Activated CD8-positive, alpha-beta memory T cell treated with anti-CD3 and anti-CD28 coated beads, Interleukin-2, amount 50 U/mL, for 1 hour (primary cell): ENCODE measurements around the gene ASB15.

Experiments used
- DNase-seq: peaks from one replicate; pipeline ENCODE4 v3.0.0-alpha.2; 2020; ENCODE audit errors: extremely low read depth

ASB15 gene

GRCh38 chr7:123635551-123636359, 34.1 kb downstream of the ASB15 start:
- DNase-seq = no peak

GRCh38 chr7:123637203-123637602, 35.6 kb downstream of the ASB15 start:
- no peak for DNase-seq

DNA sequence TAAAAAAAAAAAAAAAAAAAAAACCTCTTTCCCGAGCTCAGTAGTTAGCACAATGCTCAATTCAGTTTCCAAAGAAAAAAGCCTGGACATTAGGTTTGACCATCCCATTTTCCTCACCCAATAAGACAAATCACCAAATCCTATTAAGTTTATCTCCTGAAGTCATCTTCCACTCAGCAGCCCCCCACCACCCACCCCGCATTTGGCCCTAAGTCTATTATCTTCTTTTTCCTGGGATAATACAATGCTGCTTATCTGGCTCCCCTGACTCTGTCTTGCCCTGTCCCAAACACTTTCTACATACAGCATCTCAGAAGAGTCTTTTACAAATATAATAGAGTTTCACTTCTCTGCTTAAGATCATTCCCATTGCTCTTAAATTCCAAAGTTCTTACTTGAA, 36.3 kb downstream of the ASB15 start:
- no peak for DNase-seq

GRCh38 chr7:123639631-123640030, 38.0 kb downstream of the ASB15 start:
- no peak for DNase-seq

- DNase-seq = no peak
Measured at GRCh38 chr7:123640583-123640982, 39.0 kb downstream of the ASB15 start.

GRCh38 chr7:123641901-123642300, 40.3 kb downstream of the ASB15 start:
- no peak for DNase-seq

DNA sequence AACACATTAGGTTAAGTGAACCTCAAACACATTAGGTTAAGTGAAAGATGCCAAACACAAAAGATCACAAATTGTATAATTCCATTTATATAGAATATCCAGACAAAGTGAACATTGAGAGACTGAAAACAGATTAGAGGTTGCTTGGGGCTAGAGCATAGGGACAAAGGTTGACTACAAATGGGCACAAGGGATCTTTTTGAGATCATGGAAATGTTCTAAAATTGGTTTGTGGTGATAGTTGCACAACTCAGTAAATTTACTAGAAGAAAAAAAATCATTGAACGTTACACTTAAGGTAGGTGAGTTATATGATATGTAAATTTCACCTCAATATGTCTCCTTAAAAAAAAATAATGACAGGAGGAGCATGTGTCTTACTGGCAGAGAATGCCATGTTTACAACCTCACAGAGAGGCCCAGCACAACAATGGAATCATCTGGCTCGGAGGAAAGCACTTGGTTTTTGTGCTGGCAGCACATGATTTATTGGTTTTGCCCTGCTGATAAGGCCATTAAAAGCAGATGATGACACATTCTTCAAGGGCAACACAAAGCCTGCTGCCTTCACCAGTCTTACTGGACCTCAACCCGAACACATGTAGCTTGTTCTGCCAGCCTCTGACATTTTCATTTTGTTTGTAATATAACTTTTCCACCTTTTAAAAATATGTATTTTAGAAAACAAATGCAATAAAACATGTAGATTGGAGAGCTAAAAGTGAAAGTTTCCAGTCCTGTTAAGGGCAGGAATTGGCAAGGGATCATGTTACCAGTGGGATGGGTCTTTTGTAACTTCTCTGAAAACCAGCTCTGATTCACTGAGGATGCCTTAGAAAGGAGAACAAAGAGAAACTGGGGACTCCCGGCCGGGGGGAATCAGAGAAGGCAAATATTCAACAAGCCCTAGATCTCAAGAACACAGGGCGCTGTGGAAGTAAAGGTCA, 42.1 kb downstream of the ASB15 start:
- no peak for DNase-seq

DNA sequence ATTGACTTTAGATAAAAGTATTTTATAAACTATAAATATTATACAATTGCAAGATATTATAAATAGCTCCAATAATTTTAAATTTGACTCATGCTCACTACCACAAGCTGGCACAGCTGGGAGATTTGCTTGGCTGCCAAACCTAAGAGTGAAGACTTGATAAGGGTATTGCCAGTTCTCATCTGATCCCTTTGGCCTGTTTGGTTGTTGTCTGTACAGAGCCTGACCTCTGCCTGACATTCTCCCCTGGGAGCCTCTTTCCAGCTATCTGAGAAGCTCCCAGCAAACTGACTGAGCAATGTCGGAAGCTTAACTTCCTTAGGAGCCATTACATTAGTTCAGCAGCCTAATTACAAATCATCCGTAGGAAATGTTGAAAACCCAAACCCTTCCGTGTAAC, 43.9 kb downstream of the ASB15 start:
- DNase-seq = no peak

DNA sequence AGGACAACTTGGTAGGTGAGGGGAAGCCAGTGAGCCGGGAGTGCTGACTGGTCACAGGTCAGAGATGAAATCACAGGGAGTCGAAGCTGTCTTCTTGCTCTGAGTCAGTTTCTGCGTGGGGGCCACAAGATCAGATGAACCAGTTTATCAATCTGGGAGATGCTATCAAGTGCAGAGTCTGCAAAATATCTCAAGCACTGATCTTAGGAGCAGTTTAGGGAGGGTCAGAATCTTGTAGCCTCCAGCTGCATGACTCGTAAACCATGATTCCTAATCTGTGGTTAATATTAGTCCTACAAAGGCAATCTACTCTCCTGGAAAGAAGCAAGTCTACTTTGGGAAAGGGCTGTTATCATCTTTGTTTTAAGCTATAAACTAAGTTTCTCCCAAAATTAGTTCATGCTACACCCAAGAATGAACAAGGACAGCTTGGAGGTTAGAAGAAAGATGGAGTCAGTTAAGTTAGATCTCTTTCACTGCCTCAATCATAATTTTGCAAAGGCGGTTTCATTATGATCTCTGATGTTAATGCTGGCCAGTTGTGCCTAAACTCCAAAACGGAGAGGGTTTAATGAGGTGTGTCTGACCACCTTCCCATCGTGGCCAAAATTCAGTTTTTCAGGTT, 45.6 kb downstream of the ASB15 start:
- no peak for DNase-seq

GRCh38 chr7:123649964-123650363, 48.3 kb downstream of the ASB15 start:
- no peak for DNase-seq

GRCh38 chr7:123650595-123650994, 49.0 kb downstream of the ASB15 start:
- DNase-seq = no peak

DNA sequence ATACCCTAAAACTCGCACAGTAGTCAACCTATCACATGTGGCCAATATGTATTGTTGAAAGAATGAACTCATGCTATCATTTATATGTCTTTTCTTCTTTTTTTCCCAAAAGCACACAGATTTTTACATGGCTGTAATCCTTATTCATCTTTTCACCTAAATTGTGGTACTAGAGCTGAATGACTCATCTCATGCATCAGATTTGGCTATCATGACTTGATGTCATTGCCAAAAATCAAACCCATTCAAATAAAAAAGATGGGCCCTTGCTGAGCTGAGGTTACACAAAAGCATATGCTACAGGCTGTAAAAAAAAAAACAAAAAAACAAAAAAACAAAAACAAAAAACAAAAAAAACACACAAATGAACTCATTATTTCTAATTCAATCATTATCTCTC, 50.8 kb downstream of the ASB15 start:
- DNase-seq = no peak

- DNase-seq = no peak
Measured at GRCh38 chr7:123653162-123653561, 51.5 kb downstream of the ASB15 start.

GRCh38 chr7:123655614-123656013, 54.0 kb downstream of the ASB15 start, which contains the start of gene LMOD2:
Gene LMOD2, plus strand, starts transcription at chr7:123655866. Its CDS starts 98 bp downstream, at chr7:123655964.
- DNase-seq = no peak

DNA sequence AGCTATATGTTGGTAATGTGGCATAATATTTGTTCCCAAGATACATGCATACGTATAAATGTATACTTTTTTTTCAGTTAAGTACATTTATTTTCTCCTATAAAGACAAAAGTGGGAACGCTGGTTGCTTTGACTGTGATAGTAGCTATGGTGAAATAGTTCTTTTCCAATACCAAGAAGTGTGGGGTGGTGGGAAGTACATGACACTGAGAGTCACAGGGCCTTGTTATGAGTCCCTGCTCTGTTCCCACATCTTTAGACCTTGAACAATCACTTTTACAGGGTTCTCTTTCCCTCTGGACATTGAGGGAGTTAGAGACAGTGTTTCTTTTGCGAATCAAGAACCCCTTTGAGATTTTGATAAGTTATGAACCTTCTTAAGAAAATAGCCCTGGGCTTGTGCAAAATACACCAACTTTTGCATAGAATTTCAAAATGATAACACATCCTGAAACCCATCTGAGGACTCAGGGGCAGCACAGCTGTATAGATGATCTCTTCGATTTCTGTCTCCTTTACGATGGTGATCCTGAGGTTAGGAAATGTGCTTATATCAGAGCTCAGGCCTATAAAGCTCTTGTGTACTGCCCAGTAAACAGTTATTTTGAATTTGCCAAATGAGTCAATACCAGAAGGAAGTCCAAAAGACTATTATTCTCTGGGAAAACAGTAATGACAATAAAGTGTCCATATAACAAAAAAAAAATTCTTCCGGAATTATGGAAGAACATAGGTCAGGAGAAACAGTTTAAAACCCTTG, 55.1 kb downstream of the ASB15 start:
- DNase-seq = no peak

DNA sequence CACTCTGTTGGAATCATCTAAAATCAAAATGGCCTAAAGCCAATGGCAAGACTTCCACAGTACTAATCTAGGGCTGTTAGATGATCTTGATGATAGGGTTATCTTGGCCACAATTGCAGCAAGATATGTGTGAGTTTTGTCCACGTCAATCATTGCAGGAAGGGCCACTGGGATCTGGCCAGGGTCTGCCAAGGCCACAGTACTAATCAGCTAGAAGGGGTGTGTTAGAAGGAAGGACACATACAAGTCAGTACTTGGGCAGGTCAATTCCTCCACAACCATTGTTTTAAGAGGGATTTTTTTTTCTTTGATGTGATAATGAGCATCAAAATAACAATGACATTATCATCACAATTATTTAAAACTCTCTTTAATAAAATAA, 55.7 kb downstream of the ASB15 start:
- DNase-seq = no peak

DNA sequence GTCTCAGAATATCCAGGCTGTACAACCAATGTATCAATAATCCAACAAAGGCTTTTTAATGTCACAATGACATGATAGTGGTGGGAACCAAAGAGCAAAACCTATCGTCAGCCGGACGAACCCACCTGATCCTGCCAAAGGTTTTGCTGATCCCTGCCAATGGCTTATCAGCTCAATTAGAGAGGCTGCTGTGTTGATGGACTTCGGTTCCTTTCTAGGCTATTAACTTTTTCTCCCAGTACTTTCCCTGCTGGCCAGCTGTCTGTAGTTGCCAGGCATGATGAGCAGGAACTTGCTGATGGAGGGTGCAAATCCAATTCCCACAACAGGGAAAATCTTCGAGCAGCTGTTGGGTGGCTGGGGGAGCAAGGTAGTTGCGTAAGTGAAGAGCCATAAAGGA, 56.4 kb downstream of the ASB15 start:
- no peak for DNase-seq

- no peak for DNase-seq
Measured at GRCh38 chr7:123660514-123661354, 59.1 kb downstream of the ASB15 start.

GRCh38 chr7:123661765-123662164, 60.1 kb downstream of the ASB15 start:
- DNase-seq = no peak

GRCh38 chr7:123662293-123662692, 60.7 kb downstream of the ASB15 start:
- no peak for DNase-seq

GRCh38 chr7:123662755-123663154, 61.1 kb downstream of the ASB15 start:
- DNase-seq = no peak
